ENCODE data around the gene CCDC39. TPM values are rescaled to one million over a fixed set of nuclear protein-coding genes. Genes with fewer than 3 reads are reported as not detected.

The CCDC39 gene
- total RNA-seq, 1 experiment from 2014 or later, result 0.79 TPM

DNA sequence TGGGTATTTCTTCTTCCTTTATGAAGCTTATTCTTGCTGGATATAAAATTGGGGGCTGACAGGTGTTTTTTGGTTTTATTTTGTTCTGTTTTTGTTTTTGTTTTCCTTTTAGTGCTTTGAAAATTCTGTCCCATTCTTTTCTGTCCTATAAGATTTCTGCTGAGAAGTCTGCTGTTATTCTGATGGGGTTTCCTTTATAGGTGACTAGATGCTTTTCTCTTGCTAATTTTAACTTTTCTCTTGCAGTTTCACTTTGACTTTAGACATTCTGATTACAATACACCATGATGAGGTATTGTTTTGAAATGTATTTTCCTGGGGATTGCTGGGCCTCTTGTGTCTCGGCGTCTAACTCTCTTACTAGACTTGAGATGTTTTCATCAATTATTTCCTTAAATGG lies 54.6 kb downstream of the CCDC39 start:
- H3K9ac ChIP-seq (ENCODE audit: extremely low read depth, insufficient read length, low read length), result no peak overlapping the region
- H3K4me2 ChIP-seq (ENCODE audit: insufficient read depth, insufficient read length, low read length), result no peak overlapping the region
- peaks cover 14 to 26% (median 15%) of the 10 kb centered on the region in 3 experiments; a peak in 6 of 7 replicates for H3K36me3 Mint-ChIP-seq (ENCODE audit: insufficient read depth in 1 of 3, low read depth in 3 of 3)
- no peak overlapping the region for H3K56ac ChIP-seq (ENCODE audit: insufficient read length, low read depth, low read length)
- no peaks in the 10 kb centered on the region for H3K79me2 ChIP-seq (ENCODE audit: insufficient read depth, low read length)
- no peak overlapping the region for H3K18ac ChIP-seq (ENCODE audit: insufficient read length, low read depth, low read length)
- H4K20me1 ChIP-seq (ENCODE audit: control insufficient read depth, insufficient read depth, insufficient read length), result no peaks in the 10 kb centered on the region
- peak overlapping the region in 1 of 2 experiments; percentile 24; a peak in 1 of 5 replicates for H3K4me3 Mint-ChIP-seq
- no peaks in the 10 kb centered on the region for H3K79me1 ChIP-seq (ENCODE audit: insufficient read depth, low read depth, low read length, poor library complexity, severe bottlenecking)
- no peaks in the 10 kb centered on the region for H3K23me2 ChIP-seq (ENCODE audit: insufficient read length, low read depth, low read length, poor library complexity, severe bottlenecking)
- H2BK15ac ChIP-seq (ENCODE audit: low read depth, low read length), result no peak overlapping the region
- H3K9me3 Mint-ChIP-seq, result peaks cover 6 to 10% of the 10 kb centered on the region in 2 experiments; a peak in 3 of 5 replicates
- H3K27ac ChIP-seq (ENCODE audit: insufficient read length, low read depth, low read length), result no peak overlapping the region
- H3K27me3 ChIP-seq (ENCODE audit: insufficient read depth, low read length), result no peaks in the 10 kb centered on the region
- TF ChIP-seq, protein P1, sequence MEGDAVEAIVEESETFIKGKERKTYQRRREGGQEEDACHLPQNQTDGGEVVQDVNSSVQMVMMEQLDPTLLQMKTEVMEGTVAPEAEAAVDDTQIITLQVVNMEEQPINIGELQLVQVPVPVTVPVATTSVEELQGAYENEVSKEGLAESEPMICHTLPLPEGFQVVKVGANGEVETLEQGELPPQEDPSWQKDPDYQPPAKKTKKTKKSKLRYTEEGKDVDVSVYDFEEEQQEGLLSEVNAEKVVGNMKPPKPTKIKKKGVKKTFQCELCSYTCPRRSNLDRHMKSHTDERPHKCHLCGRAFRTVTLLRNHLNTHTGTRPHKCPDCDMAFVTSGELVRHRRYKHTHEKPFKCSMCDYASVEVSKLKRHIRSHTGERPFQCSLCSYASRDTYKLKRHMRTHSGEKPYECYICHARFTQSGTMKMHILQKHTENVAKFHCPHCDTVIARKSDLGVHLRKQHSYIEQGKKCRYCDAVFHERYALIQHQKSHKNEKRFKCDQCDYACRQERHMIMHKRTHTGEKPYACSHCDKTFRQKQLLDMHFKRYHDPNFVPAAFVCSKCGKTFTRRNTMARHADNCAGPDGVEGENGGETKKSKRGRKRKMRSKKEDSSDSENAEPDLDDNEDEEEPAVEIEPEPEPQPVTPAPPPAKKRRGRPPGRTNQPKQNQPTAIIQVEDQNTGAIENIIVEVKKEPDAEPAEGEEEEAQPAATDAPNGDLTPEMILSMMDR (conservative IDR thresholded peaks at IDR 0.05), result no peak
- no peak overlapping the region for H2BK20ac ChIP-seq (ENCODE audit: low read depth, low read length, poor library complexity, severe bottlenecking)
- no peak overlapping the region for H2AK5ac ChIP-seq (ENCODE audit: insufficient read length, low read length)
- no peaks in the 10 kb centered on the region for H3K9me3 ChIP-seq (ENCODE audit: control insufficient read depth, low read depth, low read length)
- H2BK12ac ChIP-seq (ENCODE audit: insufficient read length, low read depth, low read length), result no peak overlapping the region
- H2BK120ac ChIP-seq (ENCODE audit: low read depth, low read length, poor library complexity, severe bottlenecking), result no peak overlapping the region
- DNase-seq, result no peak
- no peak overlapping the region for H2BK5ac ChIP-seq (ENCODE audit: insufficient read length, low read length)
- no CpG with 5 or more reads among the region's 2 CpGs for WGBS (ENCODE audit: extremely low coverage, insufficient read length, low lambda C conversion rate)
- H2AFZ ChIP-seq (ENCODE audit: low read length), result no peak overlapping the region
- H3K4ac ChIP-seq (ENCODE audit: low read depth, low read length), result no peak overlapping the region
- H3K14ac ChIP-seq (ENCODE audit: insufficient read depth, low read length), result no peak overlapping the region
- no peak overlapping the region for H3T11ph ChIP-seq (ENCODE audit: low read length)
- H3K27me3 Mint-ChIP-seq (ENCODE audit: low read depth), result no peaks in the 10 kb centered on the region
- H3K23ac ChIP-seq (ENCODE audit: insufficient read length, low read depth, low read length), result no peak overlapping the region
- H4K91ac ChIP-seq (ENCODE audit: insufficient read length, low read depth, low read length), result no peak overlapping the region
- no peak overlapping the region for H4K5ac ChIP-seq (ENCODE audit: insufficient read length, low read depth, low read length)
- H3K4me1 Mint-ChIP-seq, result peaks cover 23 to 25% of the 10 kb centered on the region in 2 experiments
- H3K4me1 ChIP-seq (ENCODE audit: insufficient read depth, low read length), result no peaks in the 10 kb centered on the region
- no peak overlapping the region for H4K8ac ChIP-seq (replicated peaks; ENCODE audit: insufficient read length, low read depth, low read length)
- peak overlapping the region in 2 of 3 experiments; percentile 21 to 34; a peak in 3 of 7 replicates for H3K27ac Mint-ChIP-seq

Data from H9 (cell line).